Bronchial epithelial cell (primary cell): ENCODE measurements around the gene DIAPH3. TPM values are rescaled to one million over a fixed set of nuclear protein-coding genes. Genes with fewer than 3 reads are reported as not detected.

Experiments
- DNase-seq: peaks from one replicate; pipeline ENCODE4 v3.0.0-alpha.2; 2010; ENCODE audit warnings: low read depth
- FAIRE-seq: peaks from 2 replicates; lab custom pipeline; 2011; peaks lifted over from hg19 to GRCh38; lab: Jason Lieb, UNC
- H3K27me3 ChIP-seq: 2 replicates; pipeline ENCODE4 v1.5.1; 2011; ENCODE audit warnings: low read length; ENCODE audit not compliant: control insufficient read depth, insufficient read depth
- H3K36me3 ChIP-seq: 2 replicates; pipeline ENCODE4 v1.5.1; 2011; ENCODE audit warnings: low read length; ENCODE audit not compliant: control insufficient read depth, insufficient read depth
- H3K4me3 ChIP-seq: 2 replicates; pipeline ENCODE4 v1.5.1; 2011; ENCODE audit warnings: mild to moderate bottlenecking, low read depth, low read length, control low read depth
- total RNA-seq: library from RNA; depleted of rRNA; stranded (reverse); fragments of >200 nt; gene quantifications from 2 replicates; pipeline ENCODE4 v1.2.1, GENCODE V29; 2014
- TF ChIP-seq, protein P1 (sequence below): IDR thresholded peaks from 2 replicates; pipeline ENCODE4 v1.5.1; 2011; ENCODE audit warnings: mild to moderate bottlenecking, moderate library complexity, low read length, control low read depth, inconsistent platforms; ENCODE audit not compliant: insufficient read depth, severe bottlenecking

Gene DIAPH3
- total RNA-seq, 1 donor from 2014 or later, result 0.26 TPM

DNA sequence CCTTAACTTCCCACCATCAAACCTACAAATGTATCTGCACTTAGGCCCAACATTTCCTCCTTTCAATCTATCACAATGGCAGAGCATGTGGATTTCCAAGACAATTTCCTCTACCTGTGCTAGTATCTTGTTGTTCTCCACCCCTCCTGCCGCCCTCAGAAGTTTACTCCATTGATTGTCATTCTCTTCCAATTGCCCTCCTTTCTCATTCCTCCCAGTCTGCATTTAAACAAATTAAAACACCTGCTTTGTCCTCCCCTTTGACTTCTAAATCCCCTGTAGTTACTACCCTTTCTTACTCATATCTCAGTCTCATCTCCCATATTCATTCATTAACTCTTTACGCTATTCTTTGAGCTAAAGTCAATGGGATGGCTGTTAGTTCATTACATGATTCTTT is 370.6 kb downstream of the DIAPH3 start:
- Histone ChIP-seq H3K27me3 (no peaks in the 10 kb centered on the region), H3K36me3 (no peaks in the 10 kb centered on the region), H3K4me3 (no peak overlapping the region)
- DNase-seq (no peak), FAIRE-seq (no peak)
- TF ChIP-seq, protein P1, sequence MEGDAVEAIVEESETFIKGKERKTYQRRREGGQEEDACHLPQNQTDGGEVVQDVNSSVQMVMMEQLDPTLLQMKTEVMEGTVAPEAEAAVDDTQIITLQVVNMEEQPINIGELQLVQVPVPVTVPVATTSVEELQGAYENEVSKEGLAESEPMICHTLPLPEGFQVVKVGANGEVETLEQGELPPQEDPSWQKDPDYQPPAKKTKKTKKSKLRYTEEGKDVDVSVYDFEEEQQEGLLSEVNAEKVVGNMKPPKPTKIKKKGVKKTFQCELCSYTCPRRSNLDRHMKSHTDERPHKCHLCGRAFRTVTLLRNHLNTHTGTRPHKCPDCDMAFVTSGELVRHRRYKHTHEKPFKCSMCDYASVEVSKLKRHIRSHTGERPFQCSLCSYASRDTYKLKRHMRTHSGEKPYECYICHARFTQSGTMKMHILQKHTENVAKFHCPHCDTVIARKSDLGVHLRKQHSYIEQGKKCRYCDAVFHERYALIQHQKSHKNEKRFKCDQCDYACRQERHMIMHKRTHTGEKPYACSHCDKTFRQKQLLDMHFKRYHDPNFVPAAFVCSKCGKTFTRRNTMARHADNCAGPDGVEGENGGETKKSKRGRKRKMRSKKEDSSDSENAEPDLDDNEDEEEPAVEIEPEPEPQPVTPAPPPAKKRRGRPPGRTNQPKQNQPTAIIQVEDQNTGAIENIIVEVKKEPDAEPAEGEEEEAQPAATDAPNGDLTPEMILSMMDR, result no peak

DNA sequence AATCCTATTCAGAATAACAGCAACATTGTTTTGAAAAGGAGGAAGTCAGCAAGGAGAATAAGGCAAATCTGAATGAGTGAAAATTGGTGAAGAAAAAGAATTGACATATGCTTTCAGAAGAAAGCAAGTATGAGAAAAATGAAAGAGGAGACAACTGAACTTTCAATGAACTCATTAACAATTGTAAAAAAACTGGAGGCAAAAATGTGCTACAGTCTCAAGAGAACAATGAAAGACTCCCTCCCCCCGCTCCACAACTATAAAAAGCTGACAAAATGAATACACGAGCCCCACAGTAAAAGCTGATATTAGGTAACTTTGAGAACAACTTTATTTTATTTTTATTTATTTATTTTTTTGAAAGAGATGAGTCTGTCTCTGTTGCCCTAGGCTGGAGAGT is 373.1 kb downstream of the DIAPH3 start:
- TF ChIP-seq, protein P1, result no peak
- Histone ChIP-seq H3K36me3 (no peaks in the 10 kb centered on the region), H3K27me3 (no peaks in the 10 kb centered on the region), H3K4me3 (no peak overlapping the region)
- DNase-seq, result no peak
- FAIRE-seq, result no peak

DNA sequence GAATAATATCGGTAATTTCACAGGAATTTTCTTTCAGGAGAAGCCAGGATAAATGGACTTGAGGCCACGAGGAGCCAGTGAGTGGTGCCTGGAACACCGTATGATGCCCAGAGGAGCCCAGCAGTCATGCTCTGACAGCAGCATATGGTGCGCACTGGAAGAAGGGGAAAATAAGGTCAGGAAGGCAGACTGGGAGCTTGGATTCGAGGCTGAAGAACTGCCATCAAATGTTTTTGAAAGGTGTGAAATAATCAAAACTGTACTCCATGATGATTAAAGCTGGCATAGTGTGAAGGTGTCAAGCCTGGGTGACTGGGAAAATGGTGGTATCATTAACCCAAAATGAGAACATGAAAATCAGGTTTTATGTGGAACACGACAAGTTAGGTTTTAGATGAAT is 374.2 kb downstream of the DIAPH3 start:
- TF ChIP-seq, protein P1, result no peak
- DNase-seq, result no peak
- H3K4me3 ChIP-seq, result no peak overlapping the region
- H3K36me3 ChIP-seq, result no peaks in the 10 kb centered on the region
- H3K27me3 ChIP-seq, result no peaks in the 10 kb centered on the region
- no peak for FAIRE-seq

DNA sequence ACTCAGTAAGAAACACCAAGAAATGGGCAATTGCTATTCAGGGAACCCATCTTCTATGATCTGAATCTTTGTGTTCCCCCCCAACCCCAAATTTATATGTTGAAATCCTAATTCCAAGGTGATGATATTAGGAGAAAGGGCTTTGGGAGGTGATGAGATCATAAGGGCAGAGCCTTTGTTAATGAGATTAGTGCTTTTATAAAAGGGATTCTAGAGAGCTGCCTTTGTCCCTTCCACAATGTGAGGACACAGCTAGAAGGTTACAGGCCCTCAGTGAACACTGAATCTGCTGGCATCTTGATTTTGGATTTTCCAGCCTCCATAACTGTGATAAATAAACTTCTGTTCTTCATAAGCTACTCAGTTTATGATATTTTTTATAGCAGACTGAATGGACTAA is 376.0 kb downstream of the DIAPH3 start:
- Histone ChIP-seq H3K27me3 (no peaks in the 10 kb centered on the region), H3K36me3 (no peaks in the 10 kb centered on the region), H3K4me3 (no peak overlapping the region)
- TF ChIP-seq, protein P1, result no peak
- FAIRE-seq (no peak), DNase-seq (no peak)

DNA sequence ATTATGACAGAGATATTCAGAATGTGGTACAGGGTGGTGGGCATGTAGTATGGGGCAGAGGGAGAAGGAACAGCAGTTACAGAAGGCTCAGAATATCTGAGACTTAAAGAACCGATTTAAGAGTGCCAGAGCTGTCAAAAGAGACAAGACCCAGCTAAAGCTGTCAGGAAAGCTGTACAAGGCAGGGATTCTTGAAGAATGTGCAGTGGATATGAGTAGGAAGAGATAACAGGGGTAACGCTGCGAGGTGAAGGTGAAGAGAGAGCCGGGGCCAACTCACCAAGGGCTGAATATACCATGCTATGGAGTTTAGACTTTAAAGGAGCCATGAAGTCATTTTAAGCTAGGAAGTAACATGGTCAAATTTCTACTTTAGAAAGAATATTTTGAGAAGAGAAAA is 381.0 kb downstream of the DIAPH3 start:
- Histone ChIP-seq H3K27me3 (no peaks in the 10 kb centered on the region), H3K36me3 (no peaks in the 10 kb centered on the region), H3K4me3 (no peak overlapping the region)
- no peak for FAIRE-seq
- no peak for DNase-seq
- TF ChIP-seq, protein P1, result no peak

DNA sequence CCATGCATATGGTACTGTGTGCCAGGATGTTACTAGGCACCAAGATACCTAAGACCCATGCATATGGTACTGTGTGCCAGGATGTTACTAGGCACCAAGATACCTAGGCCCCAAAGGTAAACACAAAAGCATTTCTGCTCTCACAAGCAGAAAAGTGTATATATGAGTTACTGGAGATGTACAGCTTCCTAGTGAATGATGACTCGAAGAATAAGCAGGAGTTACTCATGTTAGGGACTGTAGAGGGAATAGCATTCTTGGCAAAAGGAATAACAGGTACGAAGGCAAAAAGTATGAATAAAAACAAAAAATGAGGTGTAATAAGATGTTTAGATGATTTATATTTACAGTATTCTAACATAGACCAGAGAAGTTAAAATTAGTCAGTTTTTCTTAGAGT is 383.7 kb downstream of the DIAPH3 start:
- DNase-seq (peak; percentile 64), FAIRE-seq (no peak)
- Histone ChIP-seq H3K27me3 (no peaks in the 10 kb centered on the region), H3K36me3 (no peaks in the 10 kb centered on the region), H3K4me3 (no peak overlapping the region)
- TF ChIP-seq, protein P1, result no peak
